ENCODE data around the gene HDAC9.

Gene HDAC9

DNA sequence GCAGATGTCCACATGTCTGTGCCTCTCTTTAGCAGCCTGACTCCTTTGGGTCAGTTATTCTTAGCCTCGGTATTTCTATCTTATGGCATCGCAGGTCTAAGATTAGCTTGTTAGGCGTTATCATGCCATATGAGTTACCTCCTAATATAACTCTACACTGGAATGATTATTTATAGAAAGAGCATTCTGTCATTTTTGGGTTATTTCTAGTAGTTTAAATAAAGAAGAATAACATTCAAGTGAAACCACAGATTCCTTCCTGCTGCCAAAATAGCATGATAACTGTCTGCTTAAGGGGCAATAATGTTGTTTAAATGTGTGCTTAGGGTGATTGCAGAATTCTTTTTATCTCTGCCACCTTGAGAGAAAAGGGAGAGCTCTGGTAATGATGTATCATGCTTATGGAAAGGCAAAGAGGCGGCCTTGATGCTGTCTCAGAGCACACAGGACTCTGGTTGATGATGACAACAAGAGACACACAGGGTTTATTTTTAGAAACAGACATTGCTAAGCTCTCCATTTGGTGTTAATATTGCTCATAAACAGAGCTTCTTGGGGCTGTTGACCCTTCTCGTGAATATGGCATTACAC lies 10.4 kb downstream of the HDAC9 start:
- no peaks in the 10 kb centered on the region for H3K4me1 ChIP-seq (ENCODE audit: control insufficient read depth, insufficient read depth, low read length, poor library complexity, severe bottlenecking)
- no peaks in the 10 kb centered on the region for H3K36me3 ChIP-seq (ENCODE audit: control insufficient read depth, insufficient read depth, low read length)
- H3K27me3 ChIP-seq (replicated peaks; ENCODE audit: control insufficient read depth, insufficient read depth, low read length, poor library complexity, severe bottlenecking), result no peaks in the 10 kb centered on the region
- no peak overlapping the region for H3K27ac ChIP-seq (ENCODE audit: insufficient read depth, low read length, poor library complexity, severe bottlenecking)
- no peaks in the 10 kb centered on the region for H3K9me3 ChIP-seq (ENCODE audit: control insufficient read depth, low read length)
- H3K4me3 ChIP-seq (ENCODE audit: insufficient read depth, low read depth, low read length, poor library complexity, severe bottlenecking), result no peak overlapping the region
- no peak for DNase-seq

DNA sequence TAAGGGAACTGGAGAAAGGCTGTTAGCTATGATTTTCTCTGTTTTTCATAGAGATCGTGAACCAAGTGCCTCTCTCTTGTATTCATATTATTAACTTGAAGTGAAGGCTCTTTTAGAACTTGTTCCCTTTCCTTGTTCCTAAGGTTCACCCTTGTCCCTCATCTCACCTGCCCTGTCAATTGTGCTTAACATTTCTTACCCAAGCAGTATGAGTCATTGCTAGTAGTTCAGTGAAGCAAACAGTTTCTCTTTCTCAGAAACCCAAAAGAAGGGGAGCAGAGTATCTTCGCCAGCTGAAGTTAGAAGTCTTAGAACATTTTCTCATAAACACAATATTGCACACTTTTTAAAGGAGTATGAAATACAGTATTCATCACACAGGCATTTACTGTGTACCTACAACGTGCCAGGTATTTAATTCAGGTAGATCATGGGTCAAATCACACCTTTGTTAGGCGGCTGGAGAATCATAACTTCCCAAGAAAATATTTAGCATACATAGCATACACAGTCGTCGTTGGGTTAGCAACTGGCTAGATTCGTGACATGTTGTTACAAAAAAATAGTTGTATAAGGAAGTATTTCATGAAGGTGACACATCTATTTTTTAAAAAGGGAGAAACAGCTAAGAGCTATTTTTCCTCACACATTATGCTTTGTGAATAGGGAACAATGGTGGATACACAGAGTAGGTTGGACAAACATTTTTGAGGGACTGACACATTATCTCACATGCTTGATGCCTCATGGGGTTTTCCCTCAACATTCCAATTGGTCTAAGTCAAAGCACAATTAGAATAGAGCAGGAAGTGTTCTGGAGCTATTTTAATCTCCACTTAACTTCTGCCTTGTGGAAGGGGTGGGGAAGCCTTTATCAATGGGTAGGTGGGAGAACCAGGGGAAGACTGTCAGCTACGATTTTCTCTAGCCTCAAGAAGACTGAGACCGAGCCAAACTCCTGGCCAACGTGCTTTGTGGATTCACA lies 13.2 kb downstream of the HDAC9 start:
- Histone ChIP-seq H3K4me3 (ENCODE audit: insufficient read depth, low read depth, low read length, poor library complexity, severe bottlenecking) (no peak overlapping the region), H3K4me1 (ENCODE audit: control insufficient read depth, insufficient read depth, low read length, poor library complexity, severe bottlenecking) (no peaks in the 10 kb centered on the region), H3K9me3 (ENCODE audit: control insufficient read depth, low read length) (no peaks in the 10 kb centered on the region), H3K36me3 (ENCODE audit: control insufficient read depth, insufficient read depth, low read length) (no peaks in the 10 kb centered on the region), H3K27ac (ENCODE audit: insufficient read depth, low read length, poor library complexity, severe bottlenecking) (no peak overlapping the region), H3K27me3 (replicated peaks; ENCODE audit: control insufficient read depth, insufficient read depth, low read length, poor library complexity, severe bottlenecking) (no peaks in the 10 kb centered on the region)
- DNase-seq, result no peak

DNA sequence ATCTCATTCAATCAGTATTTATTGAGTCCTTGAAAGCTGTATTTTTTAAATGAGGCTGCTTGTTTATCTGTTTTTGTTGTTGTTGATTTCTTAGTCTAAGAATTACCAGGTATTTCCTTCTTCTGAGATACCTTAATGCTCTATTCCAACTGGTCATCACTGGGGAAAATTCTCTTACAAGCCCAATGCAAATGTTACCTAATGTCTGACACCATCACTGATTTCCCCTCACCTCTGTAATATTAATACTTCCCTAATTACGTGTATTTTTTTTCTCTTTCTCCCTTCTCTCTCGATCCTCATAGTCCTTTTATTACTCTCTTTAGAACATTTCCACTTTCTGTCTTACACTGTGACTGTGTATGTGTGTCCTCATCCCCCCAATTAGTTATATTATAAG lies 13.9 kb downstream of the HDAC9 start:
- DNase-seq, result no peak

DNA sequence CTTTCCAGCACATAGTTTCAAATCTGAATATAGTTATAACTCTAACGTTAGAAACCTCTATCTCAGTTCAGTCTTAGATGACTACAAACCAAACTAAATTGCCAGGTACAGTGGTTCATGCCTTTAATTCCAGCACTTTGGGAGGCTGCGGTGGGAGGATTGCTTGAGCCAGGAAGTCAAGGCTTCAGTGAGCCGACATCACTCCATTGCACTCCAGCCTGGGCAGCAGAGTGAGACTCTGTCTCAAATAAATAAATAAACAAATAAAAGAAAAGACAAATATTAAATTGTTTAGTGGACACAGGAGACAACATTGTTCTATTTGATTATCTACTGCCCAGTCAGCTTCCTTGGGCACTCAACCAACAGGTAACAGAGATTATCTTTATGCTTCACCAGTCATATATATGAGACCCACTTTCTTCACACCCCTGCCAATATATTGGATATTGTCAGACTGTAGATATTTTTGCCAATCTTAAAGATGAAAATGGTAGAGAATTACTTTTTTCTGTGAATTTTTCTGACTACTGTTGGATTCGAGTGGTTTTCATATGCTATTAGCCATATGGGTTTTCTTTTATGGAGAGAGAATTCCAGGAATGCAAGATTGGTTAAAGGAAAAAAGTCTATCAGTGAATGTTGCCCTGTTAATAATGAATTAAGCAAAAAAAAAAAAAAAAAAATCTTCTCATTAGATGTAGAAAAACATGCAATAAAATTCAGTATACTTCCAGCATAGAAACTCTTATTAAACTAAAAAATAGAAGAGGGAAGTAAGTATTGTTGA lies 16.0 kb downstream of the HDAC9 start:
- H3K9me3 ChIP-seq (ENCODE audit: control insufficient read depth, low read length), result no peaks in the 10 kb centered on the region
- no peak for DNase-seq
- H3K36me3 ChIP-seq (ENCODE audit: control insufficient read depth, insufficient read depth, low read length), result no peaks in the 10 kb centered on the region
- no peaks in the 10 kb centered on the region for H3K4me1 ChIP-seq (ENCODE audit: control insufficient read depth, insufficient read depth, low read length, poor library complexity, severe bottlenecking)
- H3K27me3 ChIP-seq (replicated peaks; ENCODE audit: control insufficient read depth, insufficient read depth, low read length, poor library complexity, severe bottlenecking), result no peaks in the 10 kb centered on the region
- H3K27ac ChIP-seq (ENCODE audit: insufficient read depth, low read length, poor library complexity, severe bottlenecking), result no peak overlapping the region
- H3K4me3 ChIP-seq (ENCODE audit: insufficient read depth, low read depth, low read length, poor library complexity, severe bottlenecking), result no peak overlapping the region

More for the DNA sequence above, 13.9 kb downstream of the HDAC9 start:
- H3K36me3 ChIP-seq (ENCODE audit: control insufficient read depth, insufficient read depth, low read length), result no peaks in the 10 kb centered on the region
- H3K9me3 ChIP-seq (ENCODE audit: control insufficient read depth, low read length), result no peaks in the 10 kb centered on the region
- H3K4me3 ChIP-seq (ENCODE audit: insufficient read depth, low read depth, low read length, poor library complexity, severe bottlenecking), result no peak overlapping the region
- H3K27ac ChIP-seq (ENCODE audit: insufficient read depth, low read length, poor library complexity, severe bottlenecking), result no peak overlapping the region
- H3K4me1 ChIP-seq (ENCODE audit: control insufficient read depth, insufficient read depth, low read length, poor library complexity, severe bottlenecking), result no peaks in the 10 kb centered on the region
- no peaks in the 10 kb centered on the region for H3K27me3 ChIP-seq (replicated peaks; ENCODE audit: control insufficient read depth, insufficient read depth, low read length, poor library complexity, severe bottlenecking)

DNA sequence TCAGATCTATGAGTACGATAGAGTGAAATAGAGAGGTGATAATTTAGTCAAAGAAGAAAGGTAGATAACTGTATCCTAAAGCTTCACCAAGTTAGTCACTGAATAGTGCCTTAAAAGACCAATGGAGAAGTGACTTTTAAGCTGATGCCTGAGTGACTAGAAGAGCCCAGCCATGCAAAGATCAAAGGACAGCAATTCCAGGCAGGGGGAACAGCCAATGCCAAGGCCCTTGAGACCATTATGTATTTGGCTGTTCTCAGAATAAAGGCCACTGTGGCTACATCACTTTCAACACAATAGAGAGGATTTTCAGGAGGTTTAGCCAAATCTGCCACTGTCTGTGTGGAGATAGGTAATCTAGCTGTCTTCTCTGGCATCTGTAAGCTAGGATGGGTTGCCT lies 17.8 kb downstream of the HDAC9 start:
- DNase-seq, result no peak
- Histone ChIP-seq H3K27ac (ENCODE audit: insufficient read depth, low read length, poor library complexity, severe bottlenecking) (no peak overlapping the region), H3K27me3 (replicated peaks; ENCODE audit: control insufficient read depth, insufficient read depth, low read length, poor library complexity, severe bottlenecking) (no peaks in the 10 kb centered on the region), H3K4me3 (ENCODE audit: insufficient read depth, low read depth, low read length, poor library complexity, severe bottlenecking) (no peak overlapping the region), H3K4me1 (ENCODE audit: control insufficient read depth, insufficient read depth, low read length, poor library complexity, severe bottlenecking) (no peaks in the 10 kb centered on the region), H3K36me3 (ENCODE audit: control insufficient read depth, insufficient read depth, low read length) (no peaks in the 10 kb centered on the region), H3K9me3 (ENCODE audit: control insufficient read depth, low read length) (no peaks in the 10 kb centered on the region)

DNA sequence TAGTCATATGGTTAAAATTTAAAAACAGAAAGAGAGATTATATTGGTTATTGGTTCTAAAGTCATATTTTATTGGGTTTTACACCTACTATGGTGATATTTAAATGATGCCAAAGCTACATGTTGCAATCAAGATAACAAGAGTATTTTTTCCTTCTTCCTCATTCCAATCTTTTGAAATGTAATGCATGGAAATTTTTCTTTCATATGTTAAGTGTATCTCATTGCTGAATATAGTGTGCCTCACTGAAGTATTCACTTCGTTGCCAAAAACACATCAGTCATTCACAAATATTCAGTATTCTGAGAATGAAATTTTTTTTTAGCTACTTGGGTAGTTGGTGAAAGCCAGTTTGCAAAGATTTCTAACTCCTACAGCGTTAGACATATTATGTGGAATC lies 19.5 kb downstream of the HDAC9 start:
- H3K27me3 ChIP-seq (replicated peaks; ENCODE audit: control insufficient read depth, insufficient read depth, low read length, poor library complexity, severe bottlenecking), result no peaks in the 10 kb centered on the region
- H3K27ac ChIP-seq (ENCODE audit: insufficient read depth, low read length, poor library complexity, severe bottlenecking), result no peak overlapping the region
- DNase-seq, result no peak
- no peak overlapping the region for H3K4me3 ChIP-seq (ENCODE audit: insufficient read depth, low read depth, low read length, poor library complexity, severe bottlenecking)
- H3K36me3 ChIP-seq (ENCODE audit: control insufficient read depth, insufficient read depth, low read length), result no peaks in the 10 kb centered on the region
- no peaks in the 10 kb centered on the region for H3K9me3 ChIP-seq (ENCODE audit: control insufficient read depth, low read length)
- no peaks in the 10 kb centered on the region for H3K4me1 ChIP-seq (ENCODE audit: control insufficient read depth, insufficient read depth, low read length, poor library complexity, severe bottlenecking)

DNA sequence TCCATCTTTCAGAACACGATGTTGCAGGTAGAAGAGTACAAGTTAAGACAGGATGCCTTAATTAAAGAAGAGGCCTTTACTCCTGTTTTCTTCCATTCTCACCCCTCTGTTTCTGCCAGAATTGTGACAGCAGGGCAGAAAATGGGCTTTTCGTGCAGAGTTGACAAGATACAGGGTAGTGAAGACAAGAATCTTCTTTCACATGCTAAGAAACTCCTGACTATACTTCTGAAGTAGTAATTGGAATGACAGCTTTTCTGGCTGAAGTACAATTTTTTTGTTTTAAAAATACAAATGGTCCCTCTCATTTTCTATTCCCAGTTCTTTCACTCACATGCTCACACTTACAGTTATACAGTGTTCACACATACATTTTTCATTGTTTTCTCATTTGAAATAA lies 22.1 kb downstream of the HDAC9 start:
- no peaks in the 10 kb centered on the region for H3K27me3 ChIP-seq (replicated peaks; ENCODE audit: control insufficient read depth, insufficient read depth, low read length, poor library complexity, severe bottlenecking)
- H3K27ac ChIP-seq (ENCODE audit: insufficient read depth, low read length, poor library complexity, severe bottlenecking), result no peak overlapping the region
- no peaks in the 10 kb centered on the region for H3K36me3 ChIP-seq (ENCODE audit: control insufficient read depth, insufficient read depth, low read length)
- H3K4me3 ChIP-seq (ENCODE audit: insufficient read depth, low read depth, low read length, poor library complexity, severe bottlenecking), result no peak overlapping the region
- no peaks in the 10 kb centered on the region for H3K4me1 ChIP-seq (ENCODE audit: control insufficient read depth, insufficient read depth, low read length, poor library complexity, severe bottlenecking)
- H3K9me3 ChIP-seq (ENCODE audit: control insufficient read depth, low read length), result no peaks in the 10 kb centered on the region
- no peak for DNase-seq

DNA sequence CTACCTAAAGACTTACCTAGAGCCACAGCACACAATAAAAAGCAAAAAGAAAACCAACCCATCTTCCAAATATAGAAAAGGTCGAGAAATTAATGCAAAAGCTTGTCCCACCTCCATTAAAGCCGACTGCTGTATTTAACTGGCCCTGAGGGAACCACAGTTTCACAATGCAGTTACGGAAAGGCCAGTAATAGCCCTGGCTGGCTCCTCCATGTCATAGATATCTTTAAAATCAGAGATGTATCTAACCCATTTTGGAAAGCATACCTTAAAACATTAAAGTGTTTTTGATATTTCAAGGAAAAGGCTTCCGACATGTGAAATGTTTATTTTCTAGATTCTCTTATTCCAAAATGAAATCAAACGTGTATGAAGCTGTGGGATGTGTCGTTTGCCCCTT lies 23.0 kb downstream of the HDAC9 start:
- Histone ChIP-seq H3K27ac (ENCODE audit: insufficient read depth, low read length, poor library complexity, severe bottlenecking) (no peak overlapping the region), H3K9me3 (ENCODE audit: control insufficient read depth, low read length) (no peaks in the 10 kb centered on the region), H3K27me3 (replicated peaks; ENCODE audit: control insufficient read depth, insufficient read depth, low read length, poor library complexity, severe bottlenecking) (no peaks in the 10 kb centered on the region), H3K4me3 (ENCODE audit: insufficient read depth, low read depth, low read length, poor library complexity, severe bottlenecking) (no peak overlapping the region), H3K36me3 (ENCODE audit: control insufficient read depth, insufficient read depth, low read length) (no peaks in the 10 kb centered on the region), H3K4me1 (ENCODE audit: control insufficient read depth, insufficient read depth, low read length, poor library complexity, severe bottlenecking) (no peaks in the 10 kb centered on the region)
- no peak for DNase-seq

DNA sequence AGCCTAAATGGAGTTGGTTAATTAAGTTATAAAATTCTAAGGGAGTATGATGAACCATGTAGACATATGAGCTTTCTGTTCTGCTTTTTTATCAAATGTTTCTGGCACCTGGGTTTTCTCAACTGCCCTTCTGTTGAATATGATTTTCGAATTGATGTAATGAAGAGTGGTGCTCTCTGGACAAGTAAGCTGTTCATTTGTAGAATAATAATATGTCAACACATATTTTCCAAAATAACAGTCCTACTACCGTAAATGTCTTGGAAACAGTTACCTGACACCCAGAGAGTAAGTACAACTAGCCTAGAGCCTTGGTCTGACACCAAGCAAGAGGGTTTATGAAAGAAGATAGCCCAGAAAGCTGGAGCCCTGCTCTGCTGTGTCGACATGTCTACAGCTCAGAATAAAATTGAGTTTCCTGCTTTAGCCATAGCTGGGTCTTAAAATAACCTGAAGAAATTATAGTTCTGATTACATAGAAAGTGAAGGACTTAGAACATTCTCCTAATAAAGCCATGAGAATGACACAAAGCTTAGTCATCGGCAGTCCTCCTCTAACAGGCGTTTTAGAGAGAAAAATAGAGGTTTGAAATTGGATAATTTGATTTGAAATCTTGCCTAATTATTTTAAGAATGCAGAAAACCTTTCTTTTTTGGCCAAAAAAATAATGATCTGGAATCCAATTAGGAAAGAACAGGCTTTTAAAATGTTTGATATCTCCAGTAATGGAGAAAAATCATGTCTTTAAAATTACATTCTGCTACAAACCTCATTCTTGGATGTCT lies 25.1 kb downstream of the HDAC9 start:
- Histone ChIP-seq H3K27ac (ENCODE audit: insufficient read depth, low read length, poor library complexity, severe bottlenecking) (no peak overlapping the region), H3K27me3 (replicated peaks; ENCODE audit: control insufficient read depth, insufficient read depth, low read length, poor library complexity, severe bottlenecking) (no peaks in the 10 kb centered on the region), H3K36me3 (ENCODE audit: control insufficient read depth, insufficient read depth, low read length) (no peaks in the 10 kb centered on the region), H3K4me3 (ENCODE audit: insufficient read depth, low read depth, low read length, poor library complexity, severe bottlenecking) (no peak overlapping the region), H3K9me3 (ENCODE audit: control insufficient read depth, low read length) (no peaks in the 10 kb centered on the region), H3K4me1 (ENCODE audit: control insufficient read depth, insufficient read depth, low read length, poor library complexity, severe bottlenecking) (no peaks in the 10 kb centered on the region)
- DNase-seq, result no peak
